Neuronal stem cell (in vitro differentiated cells): ENCODE results near the gene OR4D2.

ENCODE experiments used
- DNase-seq: peaks from one replicate; pipeline ENCODE4 v3.0.0-alpha.2; 2013; ENCODE audit warnings: low spot score
- H2AFZ ChIP-seq: one replicate; pipeline ENCODE4 v1.6.1; 2013; ENCODE audit warnings: mild to moderate bottlenecking, low read length, inconsistent platforms
- H2AK5ac ChIP-seq: 2 replicates; pipeline ENCODE4 v1.6.1; 2013; ENCODE audit warnings: low read depth, mild to moderate bottlenecking, inconsistent platforms, low read length, moderate library complexity, mixed read lengths
- H2BK120ac ChIP-seq: 2 replicates; pipeline ENCODE4 v1.6.1; 2013; ENCODE audit warnings: low read depth, mild to moderate bottlenecking, inconsistent platforms, low read length, moderate library complexity, mixed read lengths
- H2BK12ac ChIP-seq: one replicate; pipeline ENCODE4 v1.6.1; 2013; ENCODE audit warnings: low read length, inconsistent platforms
- H2BK15ac ChIP-seq: 2 replicates; pipeline ENCODE4 v1.6.1; 2013; ENCODE audit warnings: mild to moderate bottlenecking, low read length, inconsistent platforms, mixed read lengths
- H2BK5ac ChIP-seq: one replicate; pipeline ENCODE4 v1.6.1; 2013; ENCODE audit warnings: inconsistent platforms, mild to moderate bottlenecking, low read length, moderate library complexity
- H3K14ac ChIP-seq: one replicate; pipeline ENCODE4 v1.6.1; 2013; ENCODE audit warnings: low read length, inconsistent platforms
- H3K18ac ChIP-seq: 2 replicates; pipeline ENCODE4 v1.6.1; 2013; ENCODE audit warnings: low read length, inconsistent platforms
- H3K23ac ChIP-seq: 2 replicates; pipeline ENCODE4 v1.6.1; 2013; ENCODE audit warnings: low read depth, mild to moderate bottlenecking, mixed read lengths, low read length, inconsistent platforms; ENCODE audit not compliant: poor library complexity
- H3K27ac ChIP-seq: replicated peaks from 3 replicates; pipeline ENCODE4 v1.5.1; 2013; ENCODE audit warnings: low read length, inconsistent platforms
- H3K27me3 ChIP-seq, 3 experiments: 2 replicates each; pipeline ENCODE4 v1.6.1; 2013; ENCODE audit warnings: low read length in 3 of 3, mild to moderate bottlenecking in 2 of 3, inconsistent platforms in 1 of 3, low read depth in 1 of 3, mixed read lengths in 1 of 3, moderate library complexity in 1 of 3; ENCODE audit not compliant: control insufficient read depth in 3 of 3, insufficient read depth in 3 of 3
- H3K36me3 ChIP-seq, 2 donors: replicated peaks in 1 of 2; 2 replicates each; pipeline ENCODE4 v1.6.1; 2013; ENCODE audit warnings: low read length in 2 of 2; ENCODE audit not compliant: control insufficient read depth in 2 of 2, insufficient read depth in 2 of 2
- H3K4ac ChIP-seq: 2 replicates; pipeline ENCODE4 v1.6.1; 2013; ENCODE audit warnings: inconsistent platforms, mild to moderate bottlenecking, low read length, moderate library complexity
- H3K4me1 ChIP-seq, 2 donors: 1 replicate in 1 of 2; 2 replicates in 1 of 2; pipeline ENCODE4 v1.6.1; 2013; ENCODE audit warnings: low read length in 2 of 2, low read depth in 1 of 2; ENCODE audit not compliant: control insufficient read depth in 2 of 2, insufficient read depth in 1 of 2
- H3K4me2 ChIP-seq: one replicate; pipeline ENCODE4 v1.6.1; 2013; ENCODE audit warnings: mild to moderate bottlenecking, low read length, inconsistent platforms; ENCODE audit not compliant: insufficient read depth, poor library complexity, severe bottlenecking
- H3K4me3 ChIP-seq, 2 donors: 2 replicates each; pipeline ENCODE4 v1.5.1; 2013; ENCODE audit warnings: low read length in 2 of 2, mild to moderate bottlenecking in 2 of 2, inconsistent platforms in 1 of 2, moderate library complexity in 1 of 2
- H3K79me1 ChIP-seq: one replicate; pipeline ENCODE4 v1.6.1; 2013; ENCODE audit warnings: low read depth, mild to moderate bottlenecking, inconsistent platforms, low read length, moderate library complexity
- H3K9ac ChIP-seq: one replicate; pipeline ENCODE4 v1.6.1; 2013; ENCODE audit warnings: mild to moderate bottlenecking, low read depth, low read length, inconsistent platforms; ENCODE audit not compliant: poor library complexity
- H3K9me3 ChIP-seq, 2 donors: replicated peaks in 1 of 2; 2 replicates each; pipeline versions ENCODE3 to v1.6.1; 2013; ENCODE audit warnings: low read length in 2 of 2, mild to moderate bottlenecking in 2 of 2, inconsistent platforms in 1 of 2, low read depth in 1 of 2, mixed read lengths in 1 of 2, moderate library complexity in 1 of 2; ENCODE audit not compliant: control insufficient read depth in 2 of 2, insufficient read depth in 1 of 2
- H4K8ac ChIP-seq: one replicate; pipeline ENCODE4 v1.6.1; 2013; ENCODE audit warnings: low read depth, mild to moderate bottlenecking, inconsistent platforms, low read length, moderate library complexity
- H4K91ac ChIP-seq: one replicate; pipeline ENCODE4 v1.6.1; 2013; ENCODE audit warnings: low read length, low read depth, mild to moderate bottlenecking, inconsistent platforms; ENCODE audit not compliant: poor library complexity
- WGBS, 2 donors: extraction: QIAGEN DNeasy Blood & Tissue Kit; methylation state at CpG; one replicate each; pipeline ENCODE4 v1.1.7; 2013; ENCODE audit warnings: missing lambda C conversion rate in 2 of 2, mixed read lengths in 1 of 2; ENCODE audit not compliant: insufficient read length in 2 of 2, insufficient replicate concordance in 1 of 2; ENCODE audit errors: extremely low coverage in 2 of 2; 5-methylcytosine and 5-hydroxymethylcytosine counted together

The OR4D2 gene

DNA sequence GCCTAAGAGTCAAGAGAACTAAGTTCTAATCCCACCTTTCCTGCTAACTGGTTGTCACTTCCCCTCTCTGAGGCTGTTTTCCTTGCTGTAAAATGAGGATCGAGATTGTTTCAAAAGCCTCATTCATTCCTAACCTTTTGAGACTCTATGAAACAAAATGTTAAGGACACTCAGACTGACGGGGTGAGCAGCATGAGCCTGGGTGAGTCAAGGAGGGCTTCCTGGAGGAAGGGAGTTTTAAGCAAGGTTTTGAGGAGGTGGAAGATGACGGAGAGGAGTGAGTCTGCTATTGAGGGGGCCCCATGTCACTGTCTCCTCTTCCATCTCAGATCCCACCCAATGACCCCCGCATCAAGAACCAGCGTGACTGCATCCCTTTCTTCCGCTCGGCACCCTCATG lies 29.8 kb downstream of the OR4D2 start:
- no peak overlapping the region for H3K4ac ChIP-seq
- H2BK15ac ChIP-seq, result no peak overlapping the region
- H4K8ac ChIP-seq, result no peak overlapping the region
- no peak overlapping the region for H4K91ac ChIP-seq
- no peak overlapping the region for H3K23ac ChIP-seq
- H2AFZ ChIP-seq, result no peak overlapping the region
- no peak overlapping the region for H2BK5ac ChIP-seq
- H2BK12ac ChIP-seq, result no peak overlapping the region
- no peak overlapping the region for H2BK120ac ChIP-seq
- H3K14ac ChIP-seq, result no peak overlapping the region
- H3K27ac ChIP-seq, result no peak overlapping the region
- H3K18ac ChIP-seq, result peak overlapping the region; percentile 27
- no CpG with 5 or more reads among the region's 7 CpGs for WGBS, 2 donors
- H3K9ac ChIP-seq, result no peak overlapping the region
- H3K36me3 ChIP-seq, result no peaks in the 10 kb centered on the region
- H3K4me3 ChIP-seq, result no peak overlapping the region
- no peaks in the 10 kb centered on the region for H3K4me1 ChIP-seq
- peak overlapping the region; percentile 61 for H2AK5ac ChIP-seq
- peaks cover 0 to 41% (median 0%) of the 10 kb centered on the region in 3 experiments for H3K27me3 ChIP-seq
- H3K79me1 ChIP-seq, result no peaks in the 10 kb centered on the region
- DNase-seq, result no peak
- H3K4me2 ChIP-seq, result no peak overlapping the region
- H3K9me3 ChIP-seq, result no peaks in the 10 kb centered on the region

DNA sequence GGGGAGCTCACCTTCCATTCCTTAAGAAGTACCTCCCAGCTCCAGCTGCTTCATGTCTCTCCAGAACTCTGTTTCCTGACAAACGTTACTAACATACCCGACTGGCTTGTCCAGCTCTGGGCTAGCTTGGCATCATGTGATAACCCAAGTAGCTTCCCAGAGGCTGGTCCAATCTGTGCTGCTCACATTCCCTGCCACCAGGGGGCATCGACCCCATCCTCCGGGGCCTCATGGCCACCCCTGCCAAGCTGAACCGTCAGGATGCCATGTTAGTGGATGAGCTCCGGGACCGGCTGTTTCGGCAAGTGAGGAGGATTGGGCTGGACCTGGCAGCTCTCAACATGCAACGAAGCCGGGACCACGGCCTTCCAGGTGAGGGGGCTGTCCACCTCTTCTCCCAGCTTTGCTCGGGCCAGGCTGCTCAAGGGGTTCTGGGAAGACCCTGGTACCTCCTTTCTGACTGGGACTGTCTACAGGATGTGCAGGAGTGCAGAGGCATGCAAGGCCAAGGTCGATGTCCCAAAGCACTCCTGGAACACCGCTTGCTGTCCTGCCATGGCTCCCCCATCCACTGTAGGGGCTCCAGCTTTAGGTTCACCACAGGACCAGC lies 33.3 kb downstream of the OR4D2 start:
- no peaks in the 10 kb centered on the region for H3K79me1 ChIP-seq
- H3K4me2 ChIP-seq, result no peak overlapping the region
- no peak overlapping the region for H4K8ac ChIP-seq
- no peak overlapping the region for H3K23ac ChIP-seq
- H3K9me3 ChIP-seq, result no peaks in the 10 kb centered on the region
- H3K4ac ChIP-seq, result no peak overlapping the region
- no peak overlapping the region for H3K18ac ChIP-seq
- peaks cover 0 to under 1% of the 10 kb centered on the region in 2 donors for H3K36me3 ChIP-seq
- H3K14ac ChIP-seq, result no peak overlapping the region
- no peak overlapping the region for H2BK15ac ChIP-seq
- H3K27ac ChIP-seq, result no peak overlapping the region
- H2BK12ac ChIP-seq, result no peak overlapping the region
- DNase-seq, result peak; percentile 36
- H2AK5ac ChIP-seq, result no peak overlapping the region
- no peak overlapping the region for H4K91ac ChIP-seq
- H3K4me3 ChIP-seq, result no peak overlapping the region
- H3K27me3 ChIP-seq, result peaks cover 0 to 14% (median 0%) of the 10 kb centered on the region in 3 experiments
- no CpG with 5 or more reads among the region's 14 CpGs for WGBS, 2 donors
- H2BK5ac ChIP-seq, result no peak overlapping the region
- no peaks in the 10 kb centered on the region for H3K4me1 ChIP-seq
- H2AFZ ChIP-seq, result peak overlapping the region; percentile 58
- no peak overlapping the region for H3K9ac ChIP-seq
- no peak overlapping the region for H2BK120ac ChIP-seq

DNA sequence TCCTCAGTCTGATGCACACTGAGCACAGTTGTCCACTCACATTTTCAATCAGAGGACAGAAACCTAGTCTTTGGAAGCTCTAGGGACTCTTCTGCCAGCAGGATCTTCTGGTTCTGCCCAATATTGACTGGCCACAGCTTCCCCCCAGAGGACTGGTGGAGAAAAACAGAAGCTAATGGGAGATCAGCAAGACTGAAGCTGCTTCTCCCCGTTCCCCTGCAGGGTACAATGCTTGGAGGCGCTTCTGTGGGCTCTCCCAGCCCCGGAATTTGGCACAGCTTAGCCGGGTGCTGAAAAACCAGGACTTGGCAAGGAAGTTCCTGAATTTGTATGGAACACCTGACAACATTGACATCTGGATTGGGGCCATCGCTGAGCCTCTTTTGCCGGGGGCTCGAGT lies 36.1 kb downstream of the OR4D2 start:
- no CpG with 5 or more reads among the region's 7 CpGs for WGBS, 2 donors
- Histone ChIP-seq H3K27ac (no peak overlapping the region), H3K4ac (no peak overlapping the region), H3K4me3 (no peak overlapping the region), H2AFZ (no peak overlapping the region), H3K14ac (no peak overlapping the region), H3K9ac (no peak overlapping the region), H2BK120ac (no peak overlapping the region), H2AK5ac (no peak overlapping the region), H2BK5ac (no peak overlapping the region), H2BK12ac (no peak overlapping the region), H3K4me2 (no peak overlapping the region), H3K27me3 (peaks cover 0 to 10% (median 0%) of the 10 kb centered on the region in 3 experiments), H3K9me3 (no peaks in the 10 kb centered on the region), H3K23ac (no peak overlapping the region), H3K18ac (no peak overlapping the region), H2BK15ac (no peak overlapping the region), H3K36me3 (peaks cover 5 to 26% of the 10 kb centered on the region in 2 donors), H4K91ac (no peak overlapping the region), H4K8ac (no peak overlapping the region), H3K79me1 (no peaks in the 10 kb centered on the region), H3K4me1 (no peaks in the 10 kb centered on the region)
- DNase-seq, result no peak

DNA sequence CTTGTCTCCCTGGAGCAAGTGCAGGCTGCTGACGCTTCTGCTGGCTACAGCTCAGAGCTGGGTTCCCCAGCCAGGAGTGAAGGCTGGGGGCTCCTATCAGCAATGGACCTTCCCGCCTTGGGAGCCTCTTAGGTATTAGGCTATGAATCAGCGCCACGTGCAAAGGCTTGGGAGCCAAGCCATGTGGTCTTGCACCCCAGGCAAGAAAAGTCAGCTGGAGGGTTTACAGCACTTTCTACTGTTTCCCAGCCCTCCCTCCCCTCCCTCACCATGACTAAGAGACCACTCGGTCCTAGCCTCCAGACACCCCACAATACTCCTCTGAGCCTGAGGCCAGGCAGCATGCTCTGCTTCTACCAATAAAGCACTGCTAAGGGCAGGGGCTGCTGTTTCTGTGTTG lies 38.0 kb downstream of the OR4D2 start:
- Histone ChIP-seq H2AFZ (no peak overlapping the region), H3K9ac (no peak overlapping the region), H3K18ac (no peak overlapping the region), H3K27me3 (no peaks in the 10 kb centered on the region), H2AK5ac (no peak overlapping the region), H4K8ac (no peak overlapping the region), H3K36me3 (peaks cover 10 to 40% of the 10 kb centered on the region in 2 donors), H3K4me3 (no peak overlapping the region), H3K27ac (no peak overlapping the region), H2BK15ac (no peak overlapping the region), H2BK120ac (no peak overlapping the region), H3K23ac (no peak overlapping the region), H3K9me3 (no peaks in the 10 kb centered on the region), H3K79me1 (no peaks in the 10 kb centered on the region), H4K91ac (no peak overlapping the region), H3K4ac (no peak overlapping the region), H3K4me1 (no peaks in the 10 kb centered on the region), H2BK5ac (no peak overlapping the region), H3K4me2 (no peak overlapping the region), H2BK12ac (no peak overlapping the region), H3K14ac (no peak overlapping the region)
- WGBS, 2 donors, result no CpG with 5 or more reads among the region's 5 CpGs
- DNase-seq, result no peak
